Mesothelial cell of epicardium (in vitro differentiated cells): ENCODE data around the gene WWOX. TPM values are rescaled to one million over a fixed set of nuclear protein-coding genes. Genes with fewer than 3 reads are reported as not detected.

Source experiments
- DNase-seq, 2 experiments: peaks; one replicate each; pipeline ENCODE4 v3.0.0; 2021; ENCODE audit warnings: low spot score in 2 of 2; ENCODE audit not compliant: unreplicated experiment in 2 of 2
- H3K27ac Mint-ChIP-seq: 2 replicates; pipeline ENCODE4 v1.8.0; 2021; ENCODE audit warnings: mixed read lengths
- H3K27me3 Mint-ChIP-seq: 2 replicates; pipeline ENCODE4 v1.8.0; 2021; ENCODE audit warnings: low read depth, mixed read lengths
- H3K36me3 Mint-ChIP-seq: 2 replicates; pipeline ENCODE4 v1.8.0; 2021; ENCODE audit warnings: mixed read lengths
- H3K4me1 Mint-ChIP-seq: 2 replicates; pipeline ENCODE4 v1.8.0; 2021; ENCODE audit warnings: mixed read lengths
- H3K4me3 Mint-ChIP-seq: 2 replicates; pipeline ENCODE4 v1.8.0; 2021; ENCODE audit warnings: mild to moderate bottlenecking, moderate library complexity, mixed read lengths
- H3K9me3 Mint-ChIP-seq: 2 replicates; pipeline ENCODE4 v1.8.0; 2021; ENCODE audit warnings: mixed read lengths
- CTCF ChIP-seq: fragments of 200-600 bp; sonication (generic); IDR thresholded peaks from one replicate; pipeline ENCODE4 v1.5.0; 2021; ENCODE audit warnings: antibody characterized with exemption; ENCODE audit not compliant: unreplicated experiment
- total RNA-seq: library from RNA; stranded (reverse); gene quantifications from 3 replicates; pipeline ENCODE4 v1.2.1, GENCODE V29; 2021

WWOX gene
- total RNA-seq, 1 donor from 2014 or later, result 29.7 TPM

DNA sequence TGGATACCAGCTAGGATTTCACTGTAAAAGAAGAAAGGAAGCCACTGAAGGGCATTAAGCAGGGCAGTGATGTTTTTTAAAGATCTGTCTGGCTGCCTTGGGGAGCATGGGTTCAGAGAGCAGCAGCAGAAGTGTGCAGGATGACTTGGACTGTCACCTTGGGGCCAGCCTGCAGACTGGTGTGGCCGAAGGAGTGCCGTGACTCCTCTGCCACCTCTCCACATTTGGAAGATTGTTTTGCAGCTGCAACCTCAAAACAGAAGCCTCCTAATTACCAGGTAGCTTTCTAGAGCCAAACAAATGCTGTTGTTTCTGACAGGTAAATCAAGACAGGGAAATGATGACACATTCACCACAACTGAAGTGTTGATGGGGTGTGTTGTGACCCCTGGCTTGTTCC lies 681.4 kb downstream of the WWOX start:
- no peak overlapping the region for H3K27ac Mint-ChIP-seq
- H3K4me3 Mint-ChIP-seq, result no peak overlapping the region
- H3K9me3 Mint-ChIP-seq, result peaks cover 4% of the 10 kb centered on the region
- no peaks in the 10 kb centered on the region for H3K27me3 Mint-ChIP-seq
- no peaks in the 10 kb centered on the region for H3K36me3 Mint-ChIP-seq
- no peak for DNase-seq
- no peak for TF ChIP-seq CTCF
- H3K4me1 Mint-ChIP-seq, result no peaks in the 10 kb centered on the region

DNA sequence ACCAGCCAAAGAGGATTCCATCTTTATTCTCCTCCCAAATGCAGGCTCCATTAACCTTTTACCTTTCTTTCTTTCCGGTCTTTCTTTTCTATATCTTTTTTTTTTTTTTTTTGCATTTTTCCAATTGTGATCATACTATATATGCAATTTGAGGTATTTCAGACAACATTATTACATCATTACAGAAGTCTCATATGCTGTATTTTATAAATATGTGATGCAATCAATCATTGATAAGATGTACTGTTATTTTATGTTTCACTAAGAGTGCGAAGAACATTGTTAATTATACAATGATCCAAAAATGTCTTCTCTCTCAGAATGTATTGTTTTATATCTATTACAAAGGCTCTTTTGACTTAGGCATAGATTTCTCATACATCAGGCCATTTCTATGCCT lies 683.1 kb downstream of the WWOX start:
- H3K4me1 Mint-ChIP-seq, result no peaks in the 10 kb centered on the region
- H3K4me3 Mint-ChIP-seq, result no peak overlapping the region
- H3K27me3 Mint-ChIP-seq, result no peaks in the 10 kb centered on the region
- no peak for TF ChIP-seq CTCF
- no peak for DNase-seq
- peaks cover 5% of the 10 kb centered on the region for H3K9me3 Mint-ChIP-seq
- no peak overlapping the region for H3K27ac Mint-ChIP-seq
- no peaks in the 10 kb centered on the region for H3K36me3 Mint-ChIP-seq

DNA sequence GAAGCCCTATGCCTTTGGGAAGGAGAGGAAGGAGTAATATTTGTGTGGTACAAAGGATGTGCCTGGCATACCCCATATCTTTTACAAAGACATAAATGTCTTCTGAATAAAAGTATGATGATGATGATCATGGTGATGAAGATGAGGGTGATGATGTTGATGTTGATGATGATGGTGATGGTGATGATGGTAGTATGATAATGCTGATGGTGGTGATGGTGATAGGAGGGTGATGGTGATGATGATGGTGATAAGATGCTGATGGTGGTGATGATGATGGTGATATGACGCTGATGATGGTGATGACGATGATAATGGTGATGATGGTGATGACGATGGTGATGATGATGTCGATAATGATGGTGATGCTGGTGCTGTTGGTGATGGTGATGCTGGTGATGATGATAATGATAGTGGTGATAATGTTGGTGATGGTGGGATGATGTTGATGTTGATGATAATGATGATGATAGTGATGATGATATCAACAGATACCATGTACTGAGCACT lies 684.2 kb downstream of the WWOX start:
- Mint-ChIP-seq H3K27ac (no peak overlapping the region), H3K9me3 (peaks cover 5% of the 10 kb centered on the region), H3K4me3 (no peak overlapping the region), H3K36me3 (no peaks in the 10 kb centered on the region), H3K4me1 (no peaks in the 10 kb centered on the region), H3K27me3 (no peaks in the 10 kb centered on the region)
- DNase-seq, result no peak
- no peak for TF ChIP-seq CTCF

DNA sequence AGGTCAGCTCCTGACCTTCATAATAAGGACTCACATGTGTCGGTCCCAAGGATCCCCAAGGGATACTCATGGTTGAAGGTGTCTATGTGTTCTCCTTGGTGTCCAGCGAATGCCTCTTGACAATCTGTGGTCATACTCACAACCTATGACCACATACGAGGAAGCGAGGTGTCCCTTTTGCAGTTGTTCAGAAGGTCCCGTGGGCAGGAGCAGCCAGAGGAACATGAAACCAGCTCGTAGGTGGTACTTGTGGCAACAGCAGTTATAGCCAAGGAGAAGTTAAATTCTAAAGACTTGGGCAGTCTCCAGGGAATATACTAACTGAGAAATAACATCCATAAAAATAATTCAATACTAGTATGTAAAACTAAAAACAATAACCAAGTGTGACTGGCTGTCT lies 685.3 kb downstream of the WWOX start:
- Mint-ChIP-seq H3K4me1 (no peaks in the 10 kb centered on the region), H3K27ac (no peak overlapping the region), H3K9me3 (peaks cover 5% of the 10 kb centered on the region), H3K36me3 (no peaks in the 10 kb centered on the region), H3K27me3 (no peaks in the 10 kb centered on the region), H3K4me3 (no peak overlapping the region)
- no peak for TF ChIP-seq CTCF
- no peak for DNase-seq

GRCh38 chr16:78785218-78785617 lies 685.8 kb downstream of the WWOX start:
- Mint-ChIP-seq H3K27ac (no peak overlapping the region), H3K36me3 (no peaks in the 10 kb centered on the region), H3K9me3 (peaks cover 5% of the 10 kb centered on the region), H3K4me3 (no peak overlapping the region), H3K27me3 (no peaks in the 10 kb centered on the region), H3K4me1 (no peaks in the 10 kb centered on the region)
- TF ChIP-seq CTCF, result no peak
- DNase-seq, result no peak

- Mint-ChIP-seq H3K9me3 (peaks cover 5% of the 10 kb centered on the region), H3K27me3 (no peaks in the 10 kb centered on the region), H3K27ac (no peak overlapping the region), H3K4me3 (no peak overlapping the region), H3K36me3 (no peaks in the 10 kb centered on the region), H3K4me1 (no peaks in the 10 kb centered on the region)
- no peak for DNase-seq
- TF ChIP-seq CTCF, result no peak
Observed at GRCh38 chr16:78786635-78787034, 687.2 kb downstream of the WWOX start.
